HG03095 (cell line): ENCODE results near the gene KMT2B.

Experiments
- ATAC-seq: cut with Tn5 transposase; IDR thresholded peaks from one replicate; pipeline ENCODE4 v1.9.1; 2021; ENCODE audit warnings: moderate library complexity; ENCODE audit not compliant: unreplicated experiment

KMT2B gene

DNA sequence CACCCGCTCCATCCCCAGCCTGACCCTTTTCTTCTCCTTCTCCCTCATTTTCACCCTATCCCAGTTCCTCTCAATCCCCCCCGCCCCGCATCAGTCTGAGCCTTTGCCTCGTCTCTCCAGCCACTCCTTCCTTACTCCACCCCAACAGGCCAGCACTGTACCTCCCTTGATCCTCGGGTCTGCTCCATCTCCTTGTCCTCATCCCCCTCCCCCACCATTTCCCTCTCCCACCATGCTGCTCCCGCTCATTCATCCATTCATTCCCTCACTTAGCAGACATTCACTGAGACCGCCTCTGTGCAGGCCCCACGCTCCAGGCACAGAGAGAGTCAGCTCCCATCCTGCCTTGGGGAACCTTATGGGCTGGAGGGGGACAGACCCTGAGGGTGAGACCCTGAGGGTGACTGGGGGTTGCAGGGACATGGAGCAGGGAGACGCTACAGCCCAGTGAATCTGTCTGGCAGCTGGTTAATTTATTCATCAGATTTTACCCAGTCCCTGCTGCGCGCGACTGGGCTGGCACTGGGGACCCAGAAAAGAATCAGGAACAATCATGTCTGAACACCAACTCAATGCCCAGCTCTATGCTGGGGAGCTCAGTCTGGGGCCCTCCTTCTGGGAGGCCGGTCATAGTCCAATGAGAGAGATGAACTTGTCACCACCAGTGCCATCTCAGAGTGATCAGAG is 58.4 kb downstream of the KMT2B start:
- no peak for ATAC-seq

DNA sequence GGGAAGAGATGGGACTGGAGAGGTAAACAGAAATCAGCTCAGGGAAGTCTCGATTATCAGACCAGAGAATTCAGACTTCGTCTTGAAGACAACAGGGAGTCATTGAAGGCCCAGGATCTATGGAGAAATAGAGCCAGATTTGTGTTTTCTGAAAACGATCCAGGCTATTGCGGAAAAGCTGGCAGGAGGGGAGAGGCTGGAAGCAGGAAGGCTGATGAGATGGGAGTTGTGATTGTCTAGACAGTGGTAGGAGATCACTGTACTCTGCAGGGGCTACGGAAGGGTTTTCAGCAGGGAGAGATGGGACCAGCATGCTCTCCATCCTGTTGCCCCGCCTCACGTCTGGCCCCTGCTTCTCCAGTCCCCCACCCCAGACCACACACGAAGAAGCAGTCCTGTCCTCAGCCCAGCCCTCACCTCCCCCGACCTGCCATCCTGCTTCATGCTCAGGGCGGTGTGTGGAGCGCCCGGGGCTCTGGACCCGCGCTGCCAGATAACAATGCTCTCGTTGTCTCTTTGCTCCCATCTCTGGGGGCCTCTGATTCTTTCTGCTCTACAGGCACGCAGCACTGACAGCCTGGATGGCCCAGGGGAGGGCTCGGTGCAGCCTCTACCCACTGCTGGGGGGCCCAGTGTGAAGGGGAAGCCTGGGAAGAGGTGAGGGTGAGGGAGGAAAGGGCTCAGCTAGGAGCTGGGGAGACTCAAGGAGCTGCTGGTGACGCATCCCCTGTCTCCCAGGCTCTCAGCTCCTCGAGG is 59.5 kb downstream of the KMT2B start:
- no peak for ATAC-seq

GRCh38 chr19:35777961-35778360 is 60.2 kb downstream of the KMT2B start:
- no peak for ATAC-seq

GRCh38 chr19:35779033-35779432 is 61.2 kb downstream of the KMT2B start:
- ATAC-seq, result no peak

- no peak for ATAC-seq
These were observed 62.3 kb downstream of the KMT2B start for GRCh38 chr19:35780058-35780457.

DNA sequence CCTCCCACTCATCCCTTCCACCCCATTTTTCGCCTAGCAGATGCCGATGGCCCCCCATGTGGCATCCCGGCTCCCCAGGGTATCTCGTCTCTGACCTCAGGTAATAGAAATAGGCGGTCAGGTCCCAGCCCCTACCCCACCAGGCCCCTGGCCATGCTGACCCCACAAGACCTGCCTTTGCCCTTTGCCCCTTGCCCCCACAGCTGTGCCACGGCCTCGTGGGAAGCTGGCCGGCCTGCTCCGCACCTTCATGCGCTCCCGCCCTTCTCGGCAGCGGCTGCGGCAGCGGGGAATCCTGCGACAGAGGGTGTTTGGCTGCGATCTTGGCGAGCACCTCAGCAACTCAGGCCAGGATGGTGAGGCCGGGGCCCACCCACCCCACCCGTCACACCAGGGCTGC is 62.9 kb downstream of the KMT2B start:
- no peak for ATAC-seq

DNA sequence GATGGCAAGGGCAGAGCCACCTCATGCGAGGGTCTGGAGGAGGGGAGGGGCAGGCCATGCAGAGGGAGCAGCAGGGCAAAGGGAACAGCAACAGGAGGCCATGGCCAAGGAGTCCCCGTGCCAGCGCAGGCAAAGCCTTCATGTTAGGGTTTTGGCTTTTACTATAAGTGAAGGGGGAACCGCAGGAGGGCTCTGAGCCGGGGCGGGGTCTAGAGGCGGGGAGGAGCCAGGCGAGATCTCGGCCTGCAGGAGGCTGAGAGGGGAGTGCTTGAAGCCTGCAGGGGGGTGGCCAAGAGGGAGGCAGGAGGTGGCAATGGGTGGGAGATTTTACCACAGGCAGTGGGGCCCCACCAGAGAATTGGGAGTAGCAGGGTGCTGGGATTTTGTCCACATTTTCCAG is 63.8 kb downstream of the KMT2B start:
- ATAC-seq, result no peak

- ATAC-seq, result no peak
These were observed 64.8 kb downstream of the KMT2B start for GRCh38 chr19:35782589-35782988.

- no peak for ATAC-seq
These were observed 65.9 kb downstream of the KMT2B start for GRCh38 chr19:35783469-35784434.

- ATAC-seq, result no peak
These were observed 66.9 kb downstream of the KMT2B start for GRCh38 chr19:35784503-35785338.

GRCh38 chr19:35785339-35785627 is 67.5 kb downstream of the KMT2B start:
- no peak for ATAC-seq

DNA sequence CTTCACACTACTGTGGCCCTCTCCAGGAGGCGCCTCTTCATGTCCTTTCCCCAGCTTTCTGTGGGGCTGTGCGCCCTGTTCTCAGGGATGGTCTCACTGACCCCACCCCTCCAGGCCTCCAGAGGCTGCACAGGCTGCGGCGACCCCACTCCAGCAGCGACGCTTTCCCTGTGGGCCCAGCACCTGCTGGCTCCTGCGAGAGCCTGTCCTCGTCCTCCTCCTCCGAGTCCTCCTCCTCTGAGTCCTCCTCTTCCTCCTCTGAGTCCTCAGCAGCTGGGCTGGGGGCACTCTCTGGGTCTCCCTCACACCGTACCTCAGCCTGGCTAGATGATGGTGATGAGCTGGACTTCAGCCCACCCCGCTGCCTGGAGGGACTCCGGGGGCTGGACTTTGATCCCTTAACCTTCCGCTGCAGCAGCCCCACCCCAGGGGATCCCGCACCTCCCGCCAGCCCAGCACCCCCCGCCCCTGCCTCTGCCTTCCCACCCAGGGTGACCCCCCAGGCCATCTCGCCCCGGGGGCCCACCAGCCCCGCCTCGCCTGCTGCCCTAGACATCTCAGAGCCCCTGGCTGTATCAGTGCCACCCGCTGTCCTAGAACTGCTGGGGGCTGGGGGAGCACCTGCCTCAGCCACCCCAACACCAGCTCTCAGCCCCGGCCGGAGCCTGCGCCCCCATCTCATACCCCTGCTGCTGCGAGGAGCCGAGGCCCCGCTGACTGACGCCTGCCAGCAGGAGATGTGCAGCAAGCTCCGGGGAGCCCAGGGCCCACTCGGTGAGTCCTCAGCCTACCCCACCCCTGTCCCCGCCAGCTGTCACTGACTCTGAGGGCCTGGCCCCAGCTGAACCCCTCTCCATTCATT is 68.7 kb downstream of the KMT2B start:
- no peak for ATAC-seq

GRCh38 chr19:35787227-35787799 is 69.5 kb downstream of the KMT2B start:
- ATAC-seq, result no peak
